ENCODE results near the gene LRFN2. TPM values are rescaled to one million over a fixed set of nuclear protein-coding genes. Genes with fewer than 3 reads are reported as not detected.

LRFN2 gene
- total RNA-seq, 3 donors from 2014 or later (not counting 1 experiment from before 2014, with no cell fraction given): 3.0 to 3.6 (median 3.5) TPM

- TF ChIP-seq CTCF (IDR thresholded peaks at IDR 0.05): no peak
- no peaks in the 10 kb centered on the region for H3K27me3 ChIP-seq (ENCODE audit: control insufficient read depth, insufficient read depth, low read length)
- H3K4me3 Mint-ChIP-seq: no peak overlapping the region
- H3K9me3 ChIP-seq (ENCODE audit: control insufficient read depth, insufficient read depth, low read length): no peaks in the 10 kb centered on the region
- no peak overlapping the region for H3K27ac Mint-ChIP-seq
- H3K4me1 Mint-ChIP-seq: no peaks in the 10 kb centered on the region
- no peak overlapping the region for H3K4me3 ChIP-seq (ENCODE audit: low read length)
- 93% methylated on average over 4 of the region's 4 CpGs for WGBS (ENCODE audit: insufficient coverage)
- no peaks in the 10 kb centered on the region for H3K4me1 ChIP-seq (ENCODE audit: control insufficient read depth, insufficient read depth, low read length)
- H3K27ac ChIP-seq (ENCODE audit: low read length): no peak overlapping the region
- intact Hi-C loops (cut with micrococcal nuclease): no loop called here
- H3K27me3 Mint-ChIP-seq (ENCODE audit: low read depth in 2 of 2): peaks cover 44 to 58% of the 10 kb centered on the region in 2 donors
- DNase-seq (no peak), ATAC-seq (no peak)
- H3K36me3 ChIP-seq (ENCODE audit: control insufficient read depth, insufficient read depth, low read length): no peaks in the 10 kb centered on the region
- no peaks in the 10 kb centered on the region for H3K9me3 Mint-ChIP-seq
- no peaks in the 10 kb centered on the region for H3K36me3 Mint-ChIP-seq
Measured at GRCh38 chr6:40606981-40607380, 19.8 kb upstream of the LRFN2 start.

- intact Hi-C loops (cut with micrococcal nuclease): no loop called here
- ATAC-seq: no peak
- no peaks in the 10 kb centered on the region for H3K27me3 ChIP-seq (ENCODE audit: control insufficient read depth, insufficient read depth, low read length)
- H3K4me1 ChIP-seq (ENCODE audit: control insufficient read depth, insufficient read depth, low read length): no peaks in the 10 kb centered on the region
- H3K9me3 ChIP-seq (ENCODE audit: control insufficient read depth, insufficient read depth, low read length): no peaks in the 10 kb centered on the region
- WGBS (ENCODE audit: insufficient coverage): 86% methylated on average over 2 of the region's 2 CpGs
- H3K36me3 ChIP-seq (ENCODE audit: control insufficient read depth, insufficient read depth, low read length): no peaks in the 10 kb centered on the region
- Mint-ChIP-seq H3K27ac (no peak overlapping the region), H3K9me3 (no peaks in the 10 kb centered on the region), H3K36me3 (no peaks in the 10 kb centered on the region), H3K4me3 (no peak overlapping the region), H3K27me3 (ENCODE audit: low read depth in 2 of 2) (peaks cover 46 to 61% of the 10 kb centered on the region in 2 donors), H3K4me1 (no peaks in the 10 kb centered on the region)
- no peak overlapping the region for H3K4me3 ChIP-seq (ENCODE audit: low read length)
- TF ChIP-seq CTCF (IDR thresholded peaks at IDR 0.05): no peak
- no peak for DNase-seq
- no peak overlapping the region for H3K27ac ChIP-seq (ENCODE audit: low read length)
Measured at GRCh38 chr6:40606526-40606925, 19.4 kb upstream of the LRFN2 start.

GRCh38 chr6:40604082-40604481, 16.9 kb upstream of the LRFN2 start:
- DNase-seq: no peak
- H3K4me1 Mint-ChIP-seq: no peaks in the 10 kb centered on the region
- H3K4me1 ChIP-seq (ENCODE audit: control insufficient read depth, insufficient read depth, low read length): no peaks in the 10 kb centered on the region
- H3K9me3 Mint-ChIP-seq: no peaks in the 10 kb centered on the region
- no peak overlapping the region for H3K4me3 ChIP-seq (ENCODE audit: low read length)
- no peaks in the 10 kb centered on the region for H3K36me3 Mint-ChIP-seq
- ATAC-seq: no peak
- H3K27me3 Mint-ChIP-seq (ENCODE audit: low read depth in 2 of 2): peaks cover 44 to 65% of the 10 kb centered on the region in 2 donors
- WGBS (ENCODE audit: insufficient coverage): 58% methylated on average over 1 of the region's 2 CpGs
- intact Hi-C loops (cut with micrococcal nuclease): no loop called here
- no peak for TF ChIP-seq CTCF (IDR thresholded peaks at IDR 0.05)
- H3K27ac Mint-ChIP-seq: no peak overlapping the region
- no peaks in the 10 kb centered on the region for H3K9me3 ChIP-seq (ENCODE audit: control insufficient read depth, insufficient read depth, low read length)
- H3K36me3 ChIP-seq (ENCODE audit: control insufficient read depth, insufficient read depth, low read length): no peaks in the 10 kb centered on the region
- no peak overlapping the region for H3K27ac ChIP-seq (ENCODE audit: low read length)
- no peaks in the 10 kb centered on the region for H3K27me3 ChIP-seq (ENCODE audit: control insufficient read depth, insufficient read depth, low read length)
- H3K4me3 Mint-ChIP-seq: no peak overlapping the region

GRCh38 chr6:40599555-40599954, 12.4 kb upstream of the LRFN2 start:
- no peak overlapping the region for H3K27ac Mint-ChIP-seq

More at GRCh38 chr6:40599555-40599954, 12.4 kb upstream of the LRFN2 start:
- no peak overlapping the region for H3K27ac ChIP-seq (ENCODE audit: low read length)
- H3K9me3 Mint-ChIP-seq: no peaks in the 10 kb centered on the region
- 33% methylated on average over 28 of the region's 28 CpGs for WGBS (ENCODE audit: insufficient coverage)
- DNase-seq: no peak
- H3K27me3 ChIP-seq (ENCODE audit: control insufficient read depth, insufficient read depth, low read length): no peaks in the 10 kb centered on the region
- peaks cover 32 to 67% of the 10 kb centered on the region in 2 donors for H3K27me3 Mint-ChIP-seq (ENCODE audit: low read depth in 2 of 2)
- H3K4me3 Mint-ChIP-seq: no peak overlapping the region
- intact Hi-C loops (cut with micrococcal nuclease): no loop called here
- H3K36me3 Mint-ChIP-seq: no peaks in the 10 kb centered on the region
- H3K9me3 ChIP-seq (ENCODE audit: control insufficient read depth, insufficient read depth, low read length): no peaks in the 10 kb centered on the region
- H3K4me1 Mint-ChIP-seq: no peaks in the 10 kb centered on the region
- no peaks in the 10 kb centered on the region for H3K4me1 ChIP-seq (ENCODE audit: control insufficient read depth, insufficient read depth, low read length)
- no peaks in the 10 kb centered on the region for H3K36me3 ChIP-seq (ENCODE audit: control insufficient read depth, insufficient read depth, low read length)
- TF ChIP-seq CTCF (IDR thresholded peaks at IDR 0.05): no peak
- peak in 1 of 3 donors; percentile 32 for ATAC-seq
- no peak overlapping the region for H3K4me3 ChIP-seq (ENCODE audit: low read length)

Measured in natural killer cell (primary cell).